ENCODE measurements around the gene ZNF836.
A peak's percentile ranks its signal among the peaks of the same experiment; 100 is the strongest.

The ZNF836 gene

GRCh38 chr19:52155596-52156359 lies 15.6 kb downstream of the ZNF836 start:
- H3K4me3 ChIP-seq (ENCODE audit: low read depth, low read length): no peak overlapping the region
- in situ Hi-C loops (cut with HindIII; ENCODE audit: low sequenced_read_pairs): no loop called here

GRCh38 chr19:52148256-52148655 lies 23.2 kb downstream of the ZNF836 start:
- no peak overlapping the region for H3K4me3 ChIP-seq (ENCODE audit: low read depth, low read length)
- in situ Hi-C loops (cut with HindIII; ENCODE audit: low sequenced_read_pairs): no loop called here
- DNase-seq (ENCODE audit: low read depth): no peak
- no peak for TF ChIP-seq CTCF (IDR thresholded peaks at IDR 0.05; ENCODE audit: low read depth, low read length, missing control alignments)

More at GRCh38 chr19:52155596-52156359, 15.6 kb downstream of the ZNF836 start:
- no peak for TF ChIP-seq CTCF (IDR thresholded peaks at IDR 0.05; ENCODE audit: low read depth, low read length, missing control alignments)
- DNase-seq (ENCODE audit: low read depth): no peak

- no peak for TF ChIP-seq CTCF (IDR thresholded peaks at IDR 0.05; ENCODE audit: low read depth, low read length, missing control alignments)
- no peak for DNase-seq (ENCODE audit: low read depth)
- no peak overlapping the region for H3K4me3 ChIP-seq (ENCODE audit: low read depth, low read length)
- in situ Hi-C loops (cut with HindIII; ENCODE audit: low sequenced_read_pairs): no loop called here
Measured at GRCh38 chr19:52142001-52142595, 29.3 kb downstream of the ZNF836 start.

GRCh38 chr19:52141203-52141602 lies 30.2 kb downstream of the ZNF836 start:
- in situ Hi-C loops (cut with HindIII; ENCODE audit: low sequenced_read_pairs): no loop called here
- no peak for TF ChIP-seq CTCF (IDR thresholded peaks at IDR 0.05; ENCODE audit: low read depth, low read length, missing control alignments)
- no peak overlapping the region for H3K4me3 ChIP-seq (ENCODE audit: low read depth, low read length)
- DNase-seq (ENCODE audit: low read depth): no peak

GRCh38 chr19:52140032-52140710 lies 31.2 kb downstream of the ZNF836 start:
- H3K4me3 ChIP-seq (ENCODE audit: low read depth, low read length): peak overlapping the region; percentile 54
- TF ChIP-seq CTCF (IDR thresholded peaks at IDR 0.05; ENCODE audit: low read depth, low read length, missing control alignments): no peak
- no peak for DNase-seq (ENCODE audit: low read depth)
- in situ Hi-C loops (cut with HindIII; ENCODE audit: low sequenced_read_pairs): no loop called here

- peak; percentile 80 for DNase-seq (ENCODE audit: low read depth)
- in situ Hi-C loops (cut with HindIII; ENCODE audit: low sequenced_read_pairs): no loop called here
- H3K4me3 ChIP-seq (ENCODE audit: low read depth, low read length): peak within 1 kb of the TSS; percentile 54
- peak; percentile 68 for TF ChIP-seq CTCF (IDR thresholded peaks at IDR 0.05; ENCODE audit: low read depth, low read length, missing control alignments)
Measured at GRCh38 chr19:52139252-52140031, 32.0 kb downstream of the ZNF836 start, which contains the start of gene ZNF616. Gene ZNF616, minus strand, starts transcription at chr19:52139938. Its CDS starts 9,426 bp downstream, at chr19:52130512.
